Sigmoid colon (tissue), 7 donors: ENCODE results near the gene MYO1H. TPM values are rescaled to one million over a fixed set of nuclear protein-coding genes. Genes with fewer than 3 reads are reported as not detected.
A peak's percentile ranks its signal among the peaks of the same experiment; 100 is the strongest.
"Not testable (repeated sequence)": the region's sequence is repeated elsewhere in the genome, so short reads cannot be mapped to it uniquely, and the experiment has no call there.

ENCODE experiments used
- DNase-seq: peaks from one replicate; pipeline ENCODE4 v3.0.0-alpha.2; 2019
- H3K27ac ChIP-seq, 4 donors: fragments of 200-600 bp; sonication (generic); one replicate each; pipeline ENCODE4 v1.5.1; 2016 to 2019; ENCODE audit warnings: mild to moderate bottlenecking in 1 of 4
- H3K27me3 ChIP-seq, 3 donors: fragments of 200-600 bp; sonication (generic); one replicate each; pipeline ENCODE4 v1.5.1; 2019; ENCODE audit warnings: mild to moderate bottlenecking in 1 of 3
- H3K36me3 ChIP-seq, 4 donors: fragments of 200-600 bp; sonication (generic); one replicate each; pipeline ENCODE4 v1.5.1; 2016 to 2019
- H3K4me1 ChIP-seq, 4 donors: fragments of 200-600 bp; sonication (generic); one replicate each; pipeline ENCODE4 v1.5.1; 2017 to 2019
- H3K4me3 ChIP-seq, 4 donors: fragments of 200-600 bp; sonication (generic); one replicate each; pipeline ENCODE4 v1.5.1; 2017 to 2019; ENCODE audit warnings: mild to moderate bottlenecking in 2 of 4, moderate library complexity in 1 of 4
- H3K9me3 ChIP-seq, 4 donors: fragments of 200-600 bp in 3 of 4; sonication (generic) in 3 of 4; one replicate each; pipeline versions ENCODE4 v1.5.1 to v1.6.1; 2013 to 2019
- CTCF ChIP-seq, 4 experiments: fragments of 450-650 bp in 3 of 4; fragments of 200-600 bp in 1 of 4; IDR thresholded peaks; one replicate each; pipeline ENCODE4 v1.5.1; 2016 to 2019; ENCODE audit warnings: antibody characterized with exemption in 4 of 4, mild to moderate bottlenecking in 3 of 4, moderate library complexity in 2 of 4
- EP300 ChIP-seq, 4 donors: sonication (generic); formaldehyde crosslinking; IDR thresholded peaks; one replicate each; pipeline ENCODE4 v1.6.1; 2017; ENCODE audit warnings: antibody characterized with exemption in 4 of 4
- POLR2A ChIP-seq, 2 donors: fragments of 450-650 bp; IDR thresholded peaks; one replicate each; pipeline ENCODE4 v1.6.1; 2016; ENCODE audit warnings: antibody characterized with exemption in 2 of 2, mild to moderate bottlenecking in 2 of 2, moderate library complexity in 2 of 2
- POLR2AphosphoS5 ChIP-seq, 4 donors: sonication (generic); formaldehyde crosslinking; IDR thresholded peaks; one replicate each; pipeline ENCODE4 v1.6.1; 2017; ENCODE audit warnings: antibody characterized with exemption in 4 of 4
- WGBS, 2 donors: extraction: QIAGEN DNeasy Blood & Tissue Kit; methylation state at CpG; one replicate each; pipeline ENCODE4 v1.1.7; 2013; 5-methylcytosine and 5-hydroxymethylcytosine counted together
- intact Hi-C: fragments of 100-400 bp; cut with DNase I; formaldehyde crosslinking; loops from one replicate; pipeline ENCODE4 v1.15.1; 2023
- polyA plus RNA-seq, 3 donors: library from polyadenylated mRNA; stranded (reverse); fragments of 200-250 nt; gene quantifications; one replicate each; pipeline ENCODE4 v1.2.3, GENCODE V29; 2013
- total RNA-seq, 4 donors: library from RNA; depleted of rRNA; stranded (reverse); fragments of >200 nt; gene quantifications; one replicate each; pipeline ENCODE4 v1.1.0, GENCODE V29; 2016
- donor health status: healthy with polysubstance abuse.
- donor health status: Bipolar disorder and iron deficiency.
- donor health status: healthy.

MYO1H gene
- total and polyA plus RNA-seq, 7 donors = 0.07 TPM; not detected in 6

GRCh38 chr12:109436188-109436560 is 88.5 kb downstream of the MYO1H start:
- DNase-seq = no peak
- Histone ChIP-seq H3K4me1 (peaks cover 0 to 13% (median 10%) of the 10 kb centered on the region in 4 donors), H3K4me3 (no peak overlapping the region), H3K36me3 (no peaks in the 10 kb centered on the region), H3K9me3 (no peaks in the 10 kb centered on the region), H3K27me3 (no peaks in the 10 kb centered on the region), H3K27ac (no peak overlapping the region)
- 73 to 90% methylated on average over 7 of the region's 7 CpGs for WGBS, 2 donors
- intact Hi-C loops = no loop called here
- no peak for TF ChIP-seq CTCF (IDR thresholded peaks at IDR 0.05)
- TF ChIP-seq EP300 (IDR thresholded peaks at IDR 0.05) = no peak
- TF ChIP-seq POLR2A (IDR thresholded peaks at IDR 0.05) = no peak
- no peak for TF ChIP-seq POLR2AphosphoS5 (IDR thresholded peaks at IDR 0.05)

- intact Hi-C loops = no loop called here
- peaks cover 0 to 11% (median 2%) of the 10 kb centered on the region in 4 donors for H3K36me3 ChIP-seq
- peaks cover 0 to 9% (median 5%) of the 10 kb centered on the region in 4 donors for H3K4me1 ChIP-seq
- H3K27ac ChIP-seq = no peak overlapping the region
- H3K9me3 ChIP-seq = no peaks in the 10 kb centered on the region
- no peak overlapping the region for H3K4me3 ChIP-seq
- WGBS, 2 donors = 90 to 91% methylated on average over 6 of the region's 6 CpGs
- DNase-seq = no peak
- no peak for TF ChIP-seq POLR2A (IDR thresholded peaks at IDR 0.05)
- no peak for TF ChIP-seq POLR2AphosphoS5 (IDR thresholded peaks at IDR 0.05)
- TF ChIP-seq EP300 (IDR thresholded peaks at IDR 0.05) = no peak
- TF ChIP-seq CTCF (IDR thresholded peaks at IDR 0.05) = no peak
- no peaks in the 10 kb centered on the region for H3K27me3 ChIP-seq
These were observed 91.5 kb downstream of the MYO1H start for GRCh38 chr12:109439181-109439580.

- H3K4me3 ChIP-seq, DNase-seq, H3K27ac ChIP-seq, H3K27me3 ChIP-seq, H3K9me3 ChIP-seq, intact Hi-C loops: not testable (repeated sequence)
- peaks cover 0 to 15% (median 11%) of the 10 kb centered on the region in 4 donors for H3K4me1 ChIP-seq
- 96 to 97% methylated on average over 13 of the region's 13 CpGs for WGBS, 2 donors
- H3K36me3 ChIP-seq = peaks cover 0 to 18% (median 2%) of the 10 kb centered on the region in 4 donors
These were observed 92.3 kb downstream of the MYO1H start for GRCh38 chr12:109439951-109440350.

GRCh38 chr12:109440851-109441490 is 93.3 kb downstream of the MYO1H start:
- DNase-seq = no peak
- H3K4me3 ChIP-seq = no peak overlapping the region
- intact Hi-C loops = no loop called here
- no peak for TF ChIP-seq POLR2AphosphoS5 (IDR thresholded peaks at IDR 0.05)
- TF ChIP-seq POLR2A (IDR thresholded peaks at IDR 0.05) = no peak
- TF ChIP-seq CTCF (IDR thresholded peaks at IDR 0.05) = no peak
- H3K9me3 ChIP-seq = no peaks in the 10 kb centered on the region
- WGBS, 2 donors = 63 to 75% methylated on average over 9 of the region's 9 CpGs
- no peaks in the 10 kb centered on the region for H3K27me3 ChIP-seq
- peaks cover 0 to 21% (median 18%) of the 10 kb centered on the region in 4 donors for H3K4me1 ChIP-seq
- no peak overlapping the region for H3K27ac ChIP-seq
- H3K36me3 ChIP-seq = peaks cover 0 to 24% (median 2%) of the 10 kb centered on the region in 4 donors

GRCh38 chr12:109443794-109444193 is 96.1 kb downstream of the MYO1H start:
- Histone ChIP-seq H3K27me3 (no peaks in the 10 kb centered on the region), H3K27ac (peak overlapping the region; percentile 18 to 61 (median 40)), H3K4me1 (peaks cover 0 to 28% (median 23%) of the 10 kb centered on the region in 4 donors), H3K4me3 (no peak overlapping the region), H3K9me3 (no peaks in the 10 kb centered on the region), H3K36me3 (peaks cover 0 to 49% (median 8%) of the 10 kb centered on the region in 4 donors)
- DNase-seq = no peak
- TF ChIP-seq POLR2A (IDR thresholded peaks at IDR 0.05) (no peak), EP300 (IDR thresholded peaks at IDR 0.05) (no peak), CTCF (IDR thresholded peaks at IDR 0.05) (no peak), POLR2AphosphoS5 (IDR thresholded peaks at IDR 0.05) (no peak)
- intact Hi-C loops = no loop called here
- 85 to 87% methylated on average over 5 of the region's 5 CpGs for whole genome bisulfite sequencing, 2 donors
